Adrenal gland (tissue), 12 donors: Measurements from ENCODE around the gene SCP2D1. TPM values are rescaled to one million over a fixed set of nuclear protein-coding genes. Genes with fewer than 3 reads are reported as not detected.

Experiments
- DNase-seq, 7 donors: peaks; one replicate each; pipeline ENCODE4 v3.0.0-alpha.2; 2019 to 2020
- H3K27ac ChIP-seq, 5 donors: fragments of 200-600 bp; sonication (generic) in 4 of 5; 1 replicate in 3 of 5; 2 replicates in 2 of 5; pipeline versions ENCODE4 v1.5.1 to v1.8.0; 2016 to 2020; ENCODE audit warnings: mild to moderate bottlenecking in 1 of 5
- H3K27me3 ChIP-seq: fragments of 200-600 bp; 2 replicates; pipeline ENCODE4 v1.8.0; 2021
- H3K36me3 ChIP-seq, 2 donors: fragments of 200-600 bp; replicated peaks in 1 of 2; 1 replicate in 1 of 2; 2 replicates in 1 of 2; pipeline versions ENCODE4 v1.5.1 to v1.8.0; 2018 to 2022
- H3K4me1 ChIP-seq, 2 donors: fragments of 200-600 bp; replicated peaks in 1 of 2; 1 replicate in 1 of 2; 2 replicates in 1 of 2; pipeline versions ENCODE4 v1.5.1 to v1.8.0; 2018 to 2021
- H3K4me3 ChIP-seq, 4 donors: fragments of 200-600 bp; sonication (generic) in 3 of 4; one replicate each; pipeline ENCODE4 v1.5.1; 2016 to 2018
- H3K9me3 ChIP-seq, 3 donors: fragments of 200-600 bp; sonication (generic) in 1 of 3; replicated peaks in 1 of 3; 1 replicate in 2 of 3; 2 replicates in 1 of 3; pipeline versions ENCODE4 v1.5.1 to v1.8.0; 2016 to 2021
- CTCF ChIP-seq, 6 experiments: fragments of 450-650 bp in 4 of 6; fragments of 200-600 bp in 2 of 6; sonication (generic) in 1 of 6; IDR thresholded peaks; 1 replicate in 5 of 6; 2 replicates in 1 of 6; pipeline versions ENCODE4 v1.5.1 to v1.8.0; 2016 to 2021; ENCODE audit warnings: antibody characterized with exemption in 6 of 6, mild to moderate bottlenecking in 2 of 6, moderate library complexity in 1 of 6
- POLR2A ChIP-seq, 2 donors: fragments of 450-650 bp; IDR thresholded peaks; one replicate each; pipeline ENCODE4 v1.6.1; 2017; ENCODE audit warnings: antibody characterized with exemption in 2 of 2, mild to moderate bottlenecking in 2 of 2, moderate library complexity in 1 of 2
- WGBS, 4 donors: extraction: QIAGEN DNeasy Blood & Tissue Kit in 2 of 4; methylation state at CpG; one replicate each; pipeline versions ENCODE4 v1.1.5 to v1.1.7; 2013 to 2017; 5-methylcytosine and 5-hydroxymethylcytosine counted together
- intact Hi-C, 2 donors: fragments of 100-400 bp; cut with DNase I; formaldehyde crosslinking; loops; one replicate each; pipeline versions ENCODE4 v1.14.1 to v1.15.0; 2022 to 2023
- polyA plus RNA-seq, 3 donors: library from polyadenylated mRNA; stranded (reverse); fragments of 200-250 nt in 2 of 3; fragments of 350-450 nt in 1 of 3; fragmentation: Illumina TruSeq in 1 of 3; extraction: RNeasy Lipid Tissue Mini Kit (QIAGEN cat#74804) in 1 of 3; gene quantifications; one replicate each; pipeline ENCODE4 v1.2.3, GENCODE V29; 2013 to 2014
- total RNA-seq, 9 donors: library from RNA; depleted of rRNA in 4 of 9; stranded (reverse); fragments of >200 nt in 4 of 9; fragments of 120-200 nt in 1 of 9; fragmentation: NEBNext Ultra II Directional in 1 of 9; extraction: Animal tissue kit (Norgen Biotek cat#: 25700) in 1 of 9; gene quantifications; one replicate each; pipeline versions ENCODE4 v1.1.0 to v1.2.4, GENCODE V29; 2013 to 2023
- donor health status: healthy with polysubstance abuse.
- donor health status: Bipolar disorder and iron deficiency.
- donor health status: DM: yes; HTN: yes; CAD: no.
- donor health status: DM: no; HTN: no; CAD: no.
- donor health status: DM: no; HTN: no; CAD: no.
- donor health status: DM: yes; HTN: yes; CAD: no.

The SCP2D1 gene
- total and polyA plus RNA-seq, 12 donors, result not detected

DNA sequence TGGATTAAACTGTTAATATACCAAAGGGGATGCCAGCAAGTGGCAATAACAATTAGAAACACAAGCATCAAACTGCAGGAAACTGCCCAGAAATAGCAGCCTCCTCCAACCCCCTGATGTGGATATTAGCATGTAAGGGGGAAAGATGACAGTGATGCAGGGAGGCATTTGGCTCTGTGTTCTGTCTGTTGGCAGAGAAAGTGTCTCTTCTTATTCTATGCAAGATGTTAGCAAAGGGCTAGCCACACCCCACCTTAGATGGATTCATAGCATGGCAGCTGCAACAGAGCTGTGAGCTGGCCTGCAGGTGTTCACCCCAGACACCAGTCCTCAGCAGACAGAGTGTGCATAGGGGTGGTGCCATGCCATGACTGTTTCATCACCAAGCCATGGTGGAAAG lies 38.0 kb downstream of the SCP2D1 start:
- no peaks in the 10 kb centered on the region for H3K9me3 ChIP-seq
- no peaks in the 10 kb centered on the region for H3K4me1 ChIP-seq
- H3K36me3 ChIP-seq, result no peaks in the 10 kb centered on the region
- H3K4me3 ChIP-seq, result no peak overlapping the region
- intact Hi-C loops, result no loop called here
- no peaks in the 10 kb centered on the region for H3K27me3 ChIP-seq
- TF ChIP-seq CTCF (IDR thresholded peaks at IDR 0.05) (no peak), POLR2A (IDR thresholded peaks at IDR 0.05) (no peak)
- no peak overlapping the region for H3K27ac ChIP-seq
- no peak for DNase-seq

GRCh38 chr20:18852318-18852717 lies 38.7 kb downstream of the SCP2D1 start:
- H3K27me3 ChIP-seq, result no peaks in the 10 kb centered on the region
- no peaks in the 10 kb centered on the region for H3K9me3 ChIP-seq
- intact Hi-C loops, result no loop called here
- no peaks in the 10 kb centered on the region for H3K4me1 ChIP-seq
- H3K27ac ChIP-seq, result no peak overlapping the region
- no peak for DNase-seq
- TF ChIP-seq POLR2A (IDR thresholded peaks at IDR 0.05) (no peak), CTCF (IDR thresholded peaks at IDR 0.05) (no peak)
- no peaks in the 10 kb centered on the region for H3K36me3 ChIP-seq
- 84 to 100% (median 86%) methylated on average over 2 to 3 of the region's 3 CpGs for WGBS, 4 donors
- H3K4me3 ChIP-seq, result no peak overlapping the region

DNA sequence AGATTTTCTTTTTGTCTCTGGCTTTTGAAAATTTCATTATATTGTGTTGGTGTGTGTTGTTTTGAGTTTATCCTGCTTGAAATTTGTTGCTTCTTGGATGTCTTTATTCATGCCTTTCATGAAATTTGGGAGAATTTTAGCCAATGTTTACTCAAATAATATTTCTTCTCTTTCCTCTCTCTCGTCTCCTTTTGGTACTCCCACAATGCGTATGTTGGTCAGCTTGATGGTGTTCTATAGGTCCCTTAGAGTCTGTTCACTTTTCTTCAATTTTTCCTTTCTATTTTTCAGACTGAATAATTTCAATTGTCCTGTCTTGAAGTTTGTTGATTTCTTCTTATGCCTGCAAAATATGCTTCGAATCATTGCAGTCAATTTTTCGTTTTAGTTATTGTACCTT lies 39.6 kb downstream of the SCP2D1 start:
- WGBS, 4 donors, result 72 to 86% (median 77%) methylated on average over 4 of the region's 4 CpGs
- no peaks in the 10 kb centered on the region for H3K9me3 ChIP-seq
- no peaks in the 10 kb centered on the region for H3K4me1 ChIP-seq
- no peak for DNase-seq
- no peak overlapping the region for H3K4me3 ChIP-seq
- H3K27ac ChIP-seq, result no peak overlapping the region
- no peaks in the 10 kb centered on the region for H3K36me3 ChIP-seq
- no peak for TF ChIP-seq POLR2A (IDR thresholded peaks at IDR 0.05)
- no peak for TF ChIP-seq CTCF (IDR thresholded peaks at IDR 0.05)
- intact Hi-C loops, result no loop called here
- H3K27me3 ChIP-seq, result no peaks in the 10 kb centered on the region

DNA sequence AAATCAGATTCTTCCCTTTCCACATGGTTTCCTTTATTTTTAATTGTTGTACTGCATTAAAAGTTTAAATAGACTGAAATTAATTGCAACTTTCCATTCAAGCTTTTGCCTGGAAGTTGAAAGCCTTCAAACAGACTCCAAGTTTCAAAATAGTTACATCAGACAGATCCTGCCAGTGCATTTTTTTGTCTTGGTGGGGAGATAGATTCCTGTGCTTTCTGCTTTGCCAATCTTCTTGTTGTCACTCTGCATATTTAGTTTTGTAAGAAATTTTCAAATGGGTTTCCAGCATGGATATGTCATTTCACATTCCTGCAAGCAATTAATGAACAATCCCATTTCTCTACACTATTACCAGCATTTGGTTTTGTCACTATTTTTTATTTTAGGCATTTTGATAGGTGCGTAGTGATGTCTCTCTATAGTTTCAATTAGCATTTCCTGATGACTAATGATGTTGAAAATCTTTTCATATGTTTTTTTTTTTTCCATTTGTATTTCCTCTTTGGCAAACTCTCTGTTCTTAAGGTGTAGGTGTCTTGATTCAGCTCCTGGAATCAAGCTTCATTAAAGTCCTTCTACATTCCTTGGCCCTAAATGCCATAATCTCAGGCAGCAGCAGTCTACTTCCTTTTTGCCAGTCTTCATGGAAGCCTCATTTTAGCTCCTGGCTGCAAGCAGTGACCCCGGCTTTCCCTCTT lies 40.5 kb downstream of the SCP2D1 start:
- no peaks in the 10 kb centered on the region for H3K27me3 ChIP-seq
- no peaks in the 10 kb centered on the region for H3K4me1 ChIP-seq
- intact Hi-C loops, result no loop called here
- no peak for TF ChIP-seq CTCF (IDR thresholded peaks at IDR 0.05)
- TF ChIP-seq POLR2A (IDR thresholded peaks at IDR 0.05), result no peak
- no peaks in the 10 kb centered on the region for H3K36me3 ChIP-seq
- DNase-seq, result no peak
- no peaks in the 10 kb centered on the region for H3K9me3 ChIP-seq
- no peak overlapping the region for H3K4me3 ChIP-seq
- H3K27ac ChIP-seq, result no peak overlapping the region
- WGBS, 4 donors, result 49 to 90% (median 76%) methylated on average over 2 of the region's 2 CpGs
